Glutamatergic neuron (in vitro differentiated cells): ENCODE data around the gene ASIC4. TPM values are rescaled to one million over a fixed set of nuclear protein-coding genes. Genes with fewer than 3 reads are reported as not detected.

Source experiments
- DNase-seq: peaks from one replicate; pipeline ENCODE4 v3.0.0; 2022
- H3K27ac Mint-ChIP-seq: one replicate; pipeline ENCODE4 v1.8.0; 2020; ENCODE audit warnings: mild to moderate bottlenecking, mixed read lengths, inconsistent platforms; ENCODE audit not compliant: unreplicated experiment
- H3K27me3 Mint-ChIP-seq: one replicate; pipeline ENCODE4 v1.8.0; 2020; ENCODE audit warnings: mild to moderate bottlenecking, moderate library complexity, mixed read lengths, inconsistent platforms; ENCODE audit not compliant: unreplicated experiment
- H3K36me3 Mint-ChIP-seq: one replicate; pipeline ENCODE4 v1.8.0; 2020; ENCODE audit warnings: mild to moderate bottlenecking, mixed read lengths, inconsistent platforms; ENCODE audit not compliant: unreplicated experiment
- H3K4me1 Mint-ChIP-seq: one replicate; pipeline ENCODE4 v1.8.0; 2020; ENCODE audit warnings: mild to moderate bottlenecking, low read depth, mixed read lengths, inconsistent platforms; ENCODE audit not compliant: unreplicated experiment
- H3K4me3 Mint-ChIP-seq: one replicate; pipeline ENCODE4 v1.8.0; 2020; ENCODE audit warnings: mild to moderate bottlenecking, mixed read lengths, inconsistent platforms; ENCODE audit not compliant: unreplicated experiment
- H3K9me3 Mint-ChIP-seq: one replicate; pipeline ENCODE4 v1.8.0; 2020; ENCODE audit warnings: mild to moderate bottlenecking, moderate library complexity, mixed read lengths, inconsistent platforms; ENCODE audit not compliant: unreplicated experiment
- total RNA-seq: library from RNA; stranded (reverse); fragmentation: NEBNext Ultra II Directional; extraction: Animal tissue kit (Norgen Biotek cat#: 25700); gene quantifications from one replicate; pipeline ENCODE4 v1.2.1, GENCODE V29; 2021; ENCODE audit not compliant: unreplicated experiment
- TF ChIP-seq, protein P1 (sequence below): fragments of 200-600 bp; sonication (generic); IDR thresholded peaks from one replicate; pipeline ENCODE4 v1.5.0; 2021; ENCODE audit not compliant: partially characterized antibody, unreplicated experiment

ASIC4 gene
- total RNA-seq, 1 donor from 2014 or later, result 5.4 TPM

DNA sequence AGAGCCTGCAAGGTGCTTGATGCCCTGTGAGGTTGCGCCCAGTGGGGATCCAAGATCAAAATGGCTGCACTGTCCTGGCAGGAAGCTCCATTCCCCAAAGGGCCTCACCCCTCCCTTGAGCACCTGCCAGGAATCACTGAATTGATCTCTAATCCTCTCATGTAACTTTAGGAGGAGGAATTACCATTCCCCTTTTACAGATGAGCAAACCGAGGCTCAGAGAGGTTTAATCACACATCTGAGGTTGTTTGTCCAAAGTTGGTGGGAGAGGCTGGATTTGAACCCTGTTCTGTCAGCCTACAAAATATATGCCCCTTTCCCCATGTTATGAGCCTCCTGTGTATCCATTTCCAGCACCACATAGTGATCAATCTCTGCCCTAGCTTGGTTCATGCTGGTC is 10.5 kb downstream of the ASIC4 start:
- Mint-ChIP-seq H3K4me1 (peaks cover 38% of the 10 kb centered on the region), H3K27me3 (peaks cover 13% of the 10 kb centered on the region)

DNA sequence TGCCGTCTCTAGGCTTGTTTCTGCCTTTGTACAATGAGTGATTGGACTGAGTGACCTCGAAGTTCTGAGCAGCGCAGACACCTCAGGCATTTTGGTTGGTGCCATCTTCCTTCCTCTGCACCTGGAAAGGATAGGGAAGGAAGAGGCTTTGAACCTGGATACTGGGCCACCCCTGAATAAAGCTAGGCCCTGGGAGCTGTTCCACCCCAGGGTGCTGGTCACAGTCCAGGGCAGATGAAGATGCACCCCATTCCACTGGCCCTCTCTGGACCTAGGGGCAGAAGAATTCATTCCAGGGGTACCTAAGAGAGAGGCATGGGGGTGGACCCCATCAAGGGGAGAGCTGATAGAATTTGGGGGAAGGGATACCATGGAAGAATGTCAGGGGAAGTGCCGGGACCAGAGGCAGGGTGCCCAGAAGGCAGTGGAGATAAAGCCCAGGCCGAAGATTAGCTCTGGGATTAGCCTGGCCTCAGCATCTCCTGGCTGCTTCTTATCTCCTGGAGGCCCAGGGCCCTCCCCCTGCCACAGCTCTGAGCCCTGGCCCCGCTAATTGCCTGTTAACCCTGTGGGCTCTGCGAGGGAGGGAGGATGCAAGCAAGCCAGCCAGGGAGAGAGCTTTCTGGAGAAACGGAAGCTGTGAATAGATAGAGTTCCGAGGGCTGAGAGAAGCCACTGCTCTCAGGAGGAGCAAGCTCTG is 11.4 kb downstream of the ASIC4 start:
- peaks cover 5% of the 10 kb centered on the region for H3K9me3 Mint-ChIP-seq
- H3K36me3 Mint-ChIP-seq, result no peaks in the 10 kb centered on the region
- H3K27ac Mint-ChIP-seq, result peak overlapping the region; percentile 33
- peak; percentile 70 for DNase-seq
- H3K27me3 Mint-ChIP-seq, result peaks cover 12% of the 10 kb centered on the region
- H3K4me3 Mint-ChIP-seq, result peak overlapping the region; percentile 73
- TF ChIP-seq, protein P1, sequence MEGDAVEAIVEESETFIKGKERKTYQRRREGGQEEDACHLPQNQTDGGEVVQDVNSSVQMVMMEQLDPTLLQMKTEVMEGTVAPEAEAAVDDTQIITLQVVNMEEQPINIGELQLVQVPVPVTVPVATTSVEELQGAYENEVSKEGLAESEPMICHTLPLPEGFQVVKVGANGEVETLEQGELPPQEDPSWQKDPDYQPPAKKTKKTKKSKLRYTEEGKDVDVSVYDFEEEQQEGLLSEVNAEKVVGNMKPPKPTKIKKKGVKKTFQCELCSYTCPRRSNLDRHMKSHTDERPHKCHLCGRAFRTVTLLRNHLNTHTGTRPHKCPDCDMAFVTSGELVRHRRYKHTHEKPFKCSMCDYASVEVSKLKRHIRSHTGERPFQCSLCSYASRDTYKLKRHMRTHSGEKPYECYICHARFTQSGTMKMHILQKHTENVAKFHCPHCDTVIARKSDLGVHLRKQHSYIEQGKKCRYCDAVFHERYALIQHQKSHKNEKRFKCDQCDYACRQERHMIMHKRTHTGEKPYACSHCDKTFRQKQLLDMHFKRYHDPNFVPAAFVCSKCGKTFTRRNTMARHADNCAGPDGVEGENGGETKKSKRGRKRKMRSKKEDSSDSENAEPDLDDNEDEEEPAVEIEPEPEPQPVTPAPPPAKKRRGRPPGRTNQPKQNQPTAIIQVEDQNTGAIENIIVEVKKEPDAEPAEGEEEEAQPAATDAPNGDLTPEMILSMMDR, result no peak
- H3K4me1 Mint-ChIP-seq, result peaks cover 33% of the 10 kb centered on the region

More for the DNA sequence above, 10.5 kb downstream of the ASIC4 start:
- peaks cover 5% of the 10 kb centered on the region for H3K9me3 Mint-ChIP-seq
- TF ChIP-seq, protein P1, result no peak
- no peak overlapping the region for H3K4me3 Mint-ChIP-seq
- no peak for DNase-seq
- H3K27ac Mint-ChIP-seq, result no peak overlapping the region
- no peaks in the 10 kb centered on the region for H3K36me3 Mint-ChIP-seq

DNA sequence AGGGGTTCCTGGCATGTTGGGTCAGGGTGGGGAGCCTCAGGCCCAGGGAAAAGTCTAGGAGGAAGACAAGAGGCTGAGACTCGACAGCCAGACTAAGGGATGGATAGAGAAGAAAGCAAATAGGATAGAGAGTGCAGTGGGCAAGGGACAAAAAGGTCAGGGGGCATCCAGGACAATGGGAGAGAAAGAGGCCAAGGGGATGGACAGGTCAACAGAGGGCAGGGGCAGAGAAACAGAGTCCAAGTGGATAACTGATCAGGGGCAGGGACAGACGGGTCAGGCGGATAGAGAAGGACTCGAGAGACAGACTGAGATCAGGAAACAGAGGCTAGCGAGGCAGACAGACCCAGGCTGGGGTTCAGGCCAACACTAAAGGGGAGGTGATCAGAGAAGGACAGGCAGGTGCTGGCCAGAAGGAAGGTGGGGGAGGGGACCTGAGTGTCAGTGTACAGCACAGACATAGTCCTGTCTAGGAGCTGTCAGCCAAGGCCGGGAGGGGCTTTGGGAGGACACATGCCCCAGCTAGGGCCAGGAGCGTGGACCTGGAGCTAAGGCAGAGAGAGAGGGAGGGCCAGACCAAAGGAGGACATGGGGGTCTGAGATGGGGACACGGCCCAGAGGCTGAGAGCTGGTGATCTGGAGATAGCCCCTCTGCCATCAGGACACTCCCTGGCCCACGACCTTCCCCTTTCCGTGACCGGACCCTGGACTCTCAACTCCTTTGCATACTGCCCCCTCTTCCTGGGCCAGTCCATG is 12.2 kb downstream of the ASIC4 start:
- Mint-ChIP-seq H3K4me3 (peak overlapping the region; percentile 73), H3K4me1 (peaks cover 29% of the 10 kb centered on the region), H3K27me3 (peaks cover 17% of the 10 kb centered on the region), H3K36me3 (no peaks in the 10 kb centered on the region), H3K27ac (peak overlapping the region; percentile 59), H3K9me3 (peaks cover 8% of the 10 kb centered on the region)
- TF ChIP-seq, protein P1, result no peak
- DNase-seq, result peak; percentile 20

DNA sequence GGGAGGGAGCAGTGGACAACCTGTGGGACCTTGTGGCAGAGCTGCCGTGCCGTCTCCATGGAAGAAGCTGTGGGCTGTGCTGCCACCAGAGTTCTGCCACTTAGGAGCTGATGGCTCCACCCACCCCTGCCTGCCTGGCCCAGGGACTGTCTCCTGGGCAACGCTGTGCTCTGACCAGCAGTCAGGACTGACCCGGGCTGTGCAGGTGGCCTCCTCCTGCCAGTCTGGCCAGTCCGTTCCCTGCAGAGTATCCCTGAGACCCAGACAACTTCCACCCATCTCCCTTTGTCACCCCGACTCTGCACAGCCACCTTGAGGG is 12.8 kb downstream of the ASIC4 start:
- no peak for DNase-seq
- H3K4me3 Mint-ChIP-seq, result no peak overlapping the region
- H3K9me3 Mint-ChIP-seq, result peaks cover 6% of the 10 kb centered on the region
- H3K4me1 Mint-ChIP-seq, result peaks cover 24% of the 10 kb centered on the region
- peaks cover 14% of the 10 kb centered on the region for H3K27me3 Mint-ChIP-seq
- TF ChIP-seq, protein P1, result no peak
- no peaks in the 10 kb centered on the region for H3K36me3 Mint-ChIP-seq
- no peak overlapping the region for H3K27ac Mint-ChIP-seq

DNA sequence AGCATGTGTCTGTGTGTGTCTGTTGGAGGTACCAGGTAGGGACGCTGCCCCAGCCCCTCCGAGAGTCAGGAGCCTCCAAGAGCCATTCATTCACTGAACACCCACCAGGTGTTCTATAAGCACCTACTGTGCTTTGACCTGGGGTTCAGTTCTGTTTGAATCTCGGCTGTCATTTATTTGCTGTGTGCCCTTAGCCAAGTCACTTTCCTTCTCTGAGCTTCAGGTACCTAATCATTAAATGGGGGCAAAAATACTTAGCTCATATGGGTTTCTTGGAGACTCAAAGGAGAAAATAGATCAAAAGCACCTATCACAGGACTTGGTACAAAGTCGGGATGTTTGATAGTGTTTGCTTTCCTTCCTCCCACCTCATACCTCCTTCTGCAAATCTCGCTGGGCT is 13.2 kb downstream of the ASIC4 start:
- TF ChIP-seq, protein P1, result no peak
- Mint-ChIP-seq H3K36me3 (no peaks in the 10 kb centered on the region), H3K27me3 (peaks cover 14% of the 10 kb centered on the region), H3K4me1 (peaks cover 23% of the 10 kb centered on the region), H3K4me3 (no peak overlapping the region), H3K27ac (no peak overlapping the region), H3K9me3 (peaks cover 6% of the 10 kb centered on the region)
- no peak for DNase-seq
